H9 (cell line): ENCODE data around the gene TSPAN13. TPM values are rescaled to one million over a fixed set of nuclear protein-coding genes. Genes with fewer than 3 reads are reported as not detected.

Source experiments
- DNase-seq: peaks from one replicate; pipeline ENCODE4 v3.0.0-alpha.2; 2017
- H2AFZ ChIP-seq: one replicate; pipeline ENCODE4 v1.6.1; 2013; ENCODE audit warnings: mild to moderate bottlenecking, low read length, control low read depth, moderate library complexity
- H2AK5ac ChIP-seq: 2 replicates; pipeline ENCODE4 v1.6.1; 2013; ENCODE audit warnings: low read length, control low read depth, mixed read lengths; ENCODE audit not compliant: insufficient read length
- H2BK120ac ChIP-seq: one replicate; pipeline ENCODE4 v1.6.1; 2013; ENCODE audit warnings: low read depth, mild to moderate bottlenecking, low read length, control low read depth, inconsistent platforms; ENCODE audit not compliant: poor library complexity, severe bottlenecking
- H2BK12ac ChIP-seq: 2 replicates; pipeline ENCODE4 v1.6.1; 2013; ENCODE audit warnings: low read length, control low read depth, mixed read lengths, low read depth; ENCODE audit not compliant: insufficient read length
- H2BK15ac ChIP-seq: 2 replicates; pipeline ENCODE4 v1.6.1; 2013; ENCODE audit warnings: low read depth, low read length, control low read depth
- H2BK20ac ChIP-seq: one replicate; pipeline ENCODE4 v1.6.1; 2013; ENCODE audit warnings: low read depth, mild to moderate bottlenecking, low read length, control low read depth, inconsistent platforms; ENCODE audit not compliant: poor library complexity, severe bottlenecking
- H2BK5ac ChIP-seq: 2 replicates; pipeline ENCODE4 v1.6.1; 2013; ENCODE audit warnings: low read length, control low read depth, mixed read lengths; ENCODE audit not compliant: insufficient read length
- H3K14ac ChIP-seq: 2 replicates; pipeline ENCODE4 v1.6.1; 2013; ENCODE audit warnings: low read length, control low read depth; ENCODE audit not compliant: insufficient read depth
- H3K18ac ChIP-seq: 2 replicates; pipeline ENCODE4 v1.6.1; 2013; ENCODE audit warnings: low read depth, mild to moderate bottlenecking, mixed read lengths, low read length, control low read depth; ENCODE audit not compliant: insufficient read length
- H3K23ac ChIP-seq: 2 replicates; pipeline ENCODE4 v1.6.1; 2013; ENCODE audit warnings: low read length, control low read depth, mixed read lengths, low read depth; ENCODE audit not compliant: insufficient read length
- H3K23me2 ChIP-seq: 2 replicates; pipeline ENCODE4 v1.6.1; 2013; ENCODE audit warnings: low read depth, mild to moderate bottlenecking, mixed read lengths, low read length, control low read depth; ENCODE audit not compliant: insufficient read length, poor library complexity, severe bottlenecking
- H3K27ac ChIP-seq: 2 replicates; pipeline ENCODE4 v1.5.1; 2013; ENCODE audit warnings: low read length, control low read depth, mixed read lengths, low read depth; ENCODE audit not compliant: insufficient read length
- H3K27me3 ChIP-seq: 2 replicates; pipeline ENCODE4 v1.6.1; 2013; ENCODE audit warnings: low read length, control low read depth, inconsistent platforms; ENCODE audit not compliant: insufficient read depth
- H3K4ac ChIP-seq: 2 replicates; pipeline ENCODE4 v1.6.1; 2013; ENCODE audit warnings: low read depth, mild to moderate bottlenecking, control low read depth, inconsistent platforms, low read length, moderate library complexity
- H3K4me1 ChIP-seq: 2 replicates; pipeline ENCODE4 v1.6.1; 2013; ENCODE audit warnings: low read length, control low read depth, inconsistent platforms; ENCODE audit not compliant: insufficient read depth
- H3K4me2 ChIP-seq: 2 replicates; pipeline ENCODE4 v1.6.1; 2013; ENCODE audit warnings: low read length, control low read depth, mixed read lengths; ENCODE audit not compliant: insufficient read length, insufficient read depth
- H3K56ac ChIP-seq: 2 replicates; pipeline ENCODE4 v1.6.1; 2013; ENCODE audit warnings: low read depth, mild to moderate bottlenecking, mixed read lengths, low read length, control low read depth; ENCODE audit not compliant: insufficient read length
- H3K79me1 ChIP-seq: 2 replicates; pipeline ENCODE4 v1.6.1; 2013; ENCODE audit warnings: low read depth, mild to moderate bottlenecking, moderate library complexity, low read length, control low read depth, inconsistent platforms; ENCODE audit not compliant: insufficient read depth, poor library complexity, severe bottlenecking
- H3K79me2 ChIP-seq: 2 replicates; pipeline ENCODE4 v1.6.1; 2013; ENCODE audit warnings: low read length, control low read depth, inconsistent platforms; ENCODE audit not compliant: insufficient read depth
- H3K9ac ChIP-seq: 2 replicates; pipeline ENCODE4 v1.6.1; 2013; ENCODE audit warnings: low read length, control low read depth, mixed read lengths; ENCODE audit not compliant: insufficient read length; ENCODE audit errors: extremely low read depth
- H3K9me3 ChIP-seq: one replicate; pipeline ENCODE4 v1.6.1; 2013; ENCODE audit warnings: low read depth, low read length, inconsistent platforms; ENCODE audit not compliant: control insufficient read depth
- H3T11ph ChIP-seq: one replicate; pipeline ENCODE4 v1.6.1; 2013; ENCODE audit warnings: mild to moderate bottlenecking, low read length, control low read depth, inconsistent platforms
- H4K20me1 ChIP-seq: one replicate; pipeline ENCODE4 v1.6.1; 2013; ENCODE audit not compliant: control insufficient read depth, insufficient read length, insufficient read depth
- H4K5ac ChIP-seq: 2 replicates; pipeline ENCODE4 v1.6.1; 2013; ENCODE audit warnings: low read depth, mild to moderate bottlenecking, mixed read lengths, low read length, control low read depth; ENCODE audit not compliant: insufficient read length
- H4K8ac ChIP-seq: replicated peaks from 2 replicates; pipeline ENCODE4 v1.6.1; 2013; ENCODE audit warnings: low read length, control low read depth, mixed read lengths, low read depth; ENCODE audit not compliant: insufficient read length
- H4K91ac ChIP-seq: 2 replicates; pipeline ENCODE4 v1.6.1; 2013; ENCODE audit warnings: low read depth, mild to moderate bottlenecking, moderate library complexity, mixed read lengths, low read length, control low read depth; ENCODE audit not compliant: insufficient read length
- H3K27ac Mint-ChIP-seq, 3 experiments: 2 replicates in 2 of 3; 3 replicates in 1 of 3; pipeline ENCODE4 v1.8.0; 2020 to 2021; ENCODE audit warnings: mixed read lengths in 3 of 3, mild to moderate bottlenecking in 1 of 3, moderate library complexity in 1 of 3
- H3K27me3 Mint-ChIP-seq: 2 replicates; pipeline ENCODE4 v1.8.0; 2021; ENCODE audit warnings: low read depth, mild to moderate bottlenecking, moderate library complexity, mixed read lengths
- H3K36me3 Mint-ChIP-seq, 3 experiments: 2 replicates in 2 of 3; 3 replicates in 1 of 3; pipeline ENCODE4 v1.8.0; 2020 to 2021; ENCODE audit warnings: low read depth in 3 of 3, mixed read lengths in 3 of 3; ENCODE audit not compliant: insufficient read depth in 1 of 3
- H3K4me1 Mint-ChIP-seq, 2 experiments: 2 replicates each; pipeline ENCODE4 v1.8.0; 2020; ENCODE audit warnings: mixed read lengths in 2 of 2
- H3K4me3 Mint-ChIP-seq, 2 experiments: 2 replicates in 1 of 2; 3 replicates in 1 of 2; pipeline ENCODE4 v1.8.0; 2020 to 2021; ENCODE audit warnings: mild to moderate bottlenecking in 2 of 2, mixed read lengths in 2 of 2, moderate library complexity in 1 of 2
- H3K9me3 Mint-ChIP-seq, 2 experiments: 2 replicates in 1 of 2; 3 replicates in 1 of 2; pipeline ENCODE4 v1.8.0; 2020; ENCODE audit warnings: mild to moderate bottlenecking in 2 of 2, mixed read lengths in 2 of 2, moderate library complexity in 1 of 2
- CTCF ChIP-seq: fragments of 200-600 bp; sonication (generic); conservative IDR thresholded peaks from 3 replicates; pipeline ENCODE4 v1.8.0; 2021; ENCODE audit warnings: antibody characterized with exemption, mild to moderate bottlenecking
- WGBS: extraction: QIAGEN DNeasy Blood & Tissue Kit; methylation state at CpG from one replicate; pipeline ENCODE4 v1.1.7; 2013; ENCODE audit warnings: missing lambda C conversion rate, low lambda C conversion rate, mixed read lengths; ENCODE audit not compliant: insufficient read length; ENCODE audit errors: extremely low coverage; 5-methylcytosine and 5-hydroxymethylcytosine counted together
- total RNA-seq: library from RNA; stranded (reverse); gene quantifications from 2 replicates; pipeline ENCODE4 v1.2.1, GENCODE V29; 2021

TSPAN13 gene
- total RNA-seq, 1 experiment from 2014 or later: 18.7 TPM

GRCh38 chr7:16833373-16833772, 79.8 kb downstream of the TSPAN13 start:
- no CpG with 5 or more reads among the region's 1 CpG for WGBS
- H3K4me1 ChIP-seq: no peaks in the 10 kb centered on the region
- TF ChIP-seq CTCF: no peak
- no peaks in the 10 kb centered on the region for H3K79me1 ChIP-seq
- H3K9me3 ChIP-seq: no peaks in the 10 kb centered on the region
- H3T11ph ChIP-seq: no peak overlapping the region
- no peaks in the 10 kb centered on the region for H4K20me1 ChIP-seq
- H3K4me2 ChIP-seq: no peak overlapping the region
- H3K9ac ChIP-seq: no peak overlapping the region
- H4K8ac ChIP-seq: no peak overlapping the region
- no peaks in the 10 kb centered on the region for H3K23me2 ChIP-seq
- no peak overlapping the region for H4K5ac ChIP-seq
- Mint-ChIP-seq H3K4me1 (no peaks in the 10 kb centered on the region), H3K9me3 (no peaks in the 10 kb centered on the region), H3K36me3 (no peaks in the 10 kb centered on the region; a peak in 1 of 7 replicates), H3K27ac (no peak overlapping the region), H3K27me3 (no peaks in the 10 kb centered on the region), H3K4me3 (no peak overlapping the region)
- no peak overlapping the region for H2BK120ac ChIP-seq
- no peak overlapping the region for H2BK20ac ChIP-seq
- no peak overlapping the region for H2BK12ac ChIP-seq
- no peaks in the 10 kb centered on the region for H3K79me2 ChIP-seq
- no peak overlapping the region for H3K56ac ChIP-seq
- no peak overlapping the region for H4K91ac ChIP-seq
- no peak overlapping the region for H2AK5ac ChIP-seq
- H3K4ac ChIP-seq: no peak overlapping the region
- DNase-seq: no peak
- H3K23ac ChIP-seq: no peak overlapping the region
- no peak overlapping the region for H2BK5ac ChIP-seq
- H3K27me3 ChIP-seq: no peaks in the 10 kb centered on the region
- no peak overlapping the region for H2AFZ ChIP-seq
- no peak overlapping the region for H3K18ac ChIP-seq
- no peak overlapping the region for H2BK15ac ChIP-seq
- no peak overlapping the region for H3K14ac ChIP-seq
- H3K27ac ChIP-seq: no peak overlapping the region

Other genes with a start within 250 kb of the TSPAN13 start
- gene LRRC72, start 226.9 kb upstream of the TSPAN13 start, total RNA-seq: not detected in 2 replicates
- 10.4 and 12.7 TPM in 2 replicates for gene ANKMY2, start 108.0 kb upstream of the TSPAN13 start, total RNA-seq
- 60.2 and 64.6 TPM in 2 replicates for gene BZW2, start 107.6 kb upstream of the TSPAN13 start, total RNA-seq
- not detected in 2 replicates for gene AGR2, start 51.2 kb downstream of the TSPAN13 start, total RNA-seq
- not detected in 2 replicates for gene AGR3, start 128.2 kb downstream of the TSPAN13 start, total RNA-seq